Posterior cingulate gyrus (tissue), 11 donors: ENCODE data around the gene ATXN10.
"Not testable (repeated sequence)": the region's sequence is repeated elsewhere in the genome, so short reads cannot be mapped to it uniquely, and the experiment has no call there.

ENCODE experiments used
- DNase-seq, 10 donors: peaks; one replicate each; pipeline versions ENCODE4 v3.0.0 to v3.0.0-alpha.2; 2020 to 2021; ENCODE audit warnings: mixed read lengths in 3 of 10
- intact Hi-C: fragments of 100-400 bp; cut with DNase I; formaldehyde crosslinking; loops from one replicate; pipeline ENCODE4 v1.15.1; 2023

The ATXN10 gene

DNA sequence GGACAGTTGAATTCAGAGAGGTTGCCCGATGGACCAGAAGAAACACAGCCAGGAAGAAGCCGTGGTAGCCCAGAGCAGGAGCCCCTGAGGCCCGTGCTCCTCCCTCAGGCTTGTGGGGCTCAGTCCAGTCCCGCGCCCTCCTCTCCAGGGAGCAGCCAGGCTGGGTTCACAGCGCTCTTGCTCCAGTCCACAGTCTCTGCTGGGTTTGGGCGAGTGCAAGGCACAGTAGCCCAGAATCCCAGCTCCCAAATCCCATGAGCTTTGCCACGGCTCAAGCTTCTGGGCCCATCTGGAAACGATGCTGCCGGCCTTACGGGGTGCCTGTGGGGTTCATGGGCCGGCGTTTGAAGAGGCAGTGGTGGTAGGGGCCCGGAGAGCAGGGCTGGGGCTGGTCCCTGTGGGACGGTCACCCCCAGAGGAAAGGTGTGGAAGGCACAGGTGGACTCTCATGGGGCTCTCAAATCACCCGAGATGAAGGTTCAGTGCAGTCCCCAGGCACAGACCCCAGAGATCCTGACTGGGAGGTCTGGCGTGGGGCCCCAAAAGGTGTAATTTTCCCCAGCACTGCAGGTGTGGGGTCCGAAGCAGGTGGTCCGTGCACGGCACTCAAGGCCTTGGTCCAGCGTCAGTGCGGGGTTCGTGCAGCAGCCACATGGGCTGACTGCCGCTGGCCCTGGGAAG is 30.6 kb upstream of the ATXN10 start:
- intact Hi-C loops: loop anchor here (10.0 kb wide), 1 partner anchor 66 kb away; no protein-coding TSS in a partner anchor

DNA sequence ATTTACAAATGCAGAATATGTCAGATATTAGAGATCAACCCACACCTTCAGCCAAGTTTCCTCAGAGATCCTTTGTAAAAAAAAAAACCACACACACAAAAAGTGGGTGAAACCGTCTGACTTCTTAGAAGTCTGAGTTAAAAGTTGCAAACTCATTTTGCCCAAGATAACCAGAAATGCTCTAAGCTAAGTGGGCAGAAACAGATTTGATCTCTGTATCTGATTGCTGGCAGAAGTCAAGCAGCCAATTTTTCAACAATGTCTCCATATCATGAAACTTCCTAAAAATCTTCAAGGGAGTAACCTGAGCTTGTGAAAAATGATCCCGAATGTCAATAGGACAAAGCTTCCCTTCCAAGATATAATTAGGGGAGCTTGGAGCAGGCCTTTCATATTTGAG is 28.6 kb upstream of the ATXN10 start:
- intact Hi-C loops: loop anchor here (10.0 kb wide), 1 partner anchor 68 kb away; no protein-coding TSS in a partner anchor
- DNase-seq: no peak

More for the DNA sequence above, 30.6 kb upstream of the ATXN10 start:
- DNase-seq: no peak

DNA sequence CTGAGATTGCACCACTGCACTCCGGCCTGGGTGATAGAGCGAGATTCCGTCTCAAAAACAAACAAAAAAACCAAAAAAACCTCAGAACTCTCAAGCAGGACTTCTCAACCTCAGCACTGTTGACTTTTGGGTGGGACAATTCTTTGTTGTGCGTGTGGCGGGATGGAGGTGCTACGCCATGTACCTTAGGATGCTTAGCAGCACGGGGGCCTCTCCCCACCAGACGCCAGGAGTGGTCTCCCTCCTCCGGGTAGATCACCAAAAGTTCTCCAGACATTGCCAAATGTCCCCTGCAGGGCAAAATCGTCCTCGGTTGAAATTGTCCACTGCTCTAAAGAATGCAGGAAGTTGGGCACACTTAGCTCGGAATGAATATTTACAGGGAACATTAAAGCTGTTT is 26.9 kb upstream of the ATXN10 start:
- intact Hi-C loops: loop anchor here (5.0 to 10.0 kb wide), 2 partner anchors 70 to 188 kb away; no protein-coding TSS in a partner anchor
- DNase-seq: peak in 1 of 10 donors; percentile 31

DNA sequence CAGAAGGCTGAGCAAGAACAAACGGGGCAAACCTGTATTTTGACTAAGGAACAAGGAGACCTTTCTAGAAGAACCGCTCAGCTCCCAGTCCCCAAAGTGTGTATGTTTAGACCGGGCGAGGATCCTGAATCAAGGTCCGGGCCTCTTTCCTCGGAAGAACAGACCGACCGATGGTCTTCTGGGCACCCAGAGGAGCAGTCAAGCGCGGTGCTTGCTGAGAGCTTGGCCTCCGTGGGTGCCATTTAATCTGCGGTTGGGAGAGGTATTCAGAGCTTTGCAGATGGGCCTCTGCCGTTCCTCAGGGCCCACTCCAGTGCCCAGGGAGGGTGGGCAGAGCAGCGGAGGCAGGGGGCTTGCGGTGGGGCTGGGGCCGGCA is 26.5 kb upstream of the ATXN10 start:
- no peak for DNase-seq
- intact Hi-C loops: loop anchor here (5.0 to 10.0 kb wide), 2 partner anchors 70 to 187 kb away; no protein-coding TSS in a partner anchor

DNA sequence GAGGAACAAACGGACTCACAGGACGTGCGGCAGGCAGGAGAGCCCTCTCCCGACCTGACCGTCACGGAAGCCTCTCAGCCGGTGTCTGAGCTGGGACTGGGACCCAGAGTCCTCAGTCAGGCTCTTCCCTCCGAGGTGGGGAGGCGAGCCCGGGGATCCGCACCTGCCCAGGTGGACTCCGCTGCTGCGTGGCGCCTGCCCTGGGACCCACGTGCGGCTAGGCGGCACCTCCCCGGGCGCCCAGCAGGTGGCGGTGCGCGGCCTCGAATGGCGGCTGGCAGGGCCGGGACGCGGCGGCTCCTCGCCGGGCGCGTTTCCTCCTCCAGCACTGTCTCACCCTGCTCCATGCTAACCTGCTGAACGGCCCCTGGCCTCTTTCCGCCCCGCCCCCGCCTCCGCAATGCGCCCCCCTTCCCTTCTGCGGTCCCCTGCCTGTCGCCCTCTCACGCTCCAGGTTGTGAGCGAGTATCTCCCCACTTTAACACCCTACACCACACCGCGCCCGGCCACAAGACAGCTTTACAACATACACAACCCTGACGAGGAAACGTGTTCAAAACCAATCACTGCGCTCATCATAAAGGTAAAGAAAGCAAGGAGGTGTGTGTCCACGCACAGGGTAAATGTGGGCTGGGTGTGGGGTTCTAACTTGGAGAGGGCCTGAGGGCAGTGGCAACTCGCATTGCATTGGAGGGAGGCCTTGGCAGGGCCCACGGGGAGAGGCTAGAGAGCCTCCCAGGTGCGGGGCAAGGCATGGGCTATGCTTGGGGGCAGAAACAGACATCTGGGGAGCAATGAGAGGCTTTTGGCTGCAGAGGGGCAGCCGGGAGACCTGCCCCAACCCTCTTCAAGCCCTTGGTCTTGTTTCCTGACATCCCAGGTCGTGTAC is 25.9 kb upstream of the ATXN10 start:
- DNase-seq: peak; percentile 37 to 96 (median 76)
- intact Hi-C loops: loop anchor here (5.0 to 10.0 kb wide), 2 partner anchors 71 to 187 kb away; no protein-coding TSS in a partner anchor

DNA sequence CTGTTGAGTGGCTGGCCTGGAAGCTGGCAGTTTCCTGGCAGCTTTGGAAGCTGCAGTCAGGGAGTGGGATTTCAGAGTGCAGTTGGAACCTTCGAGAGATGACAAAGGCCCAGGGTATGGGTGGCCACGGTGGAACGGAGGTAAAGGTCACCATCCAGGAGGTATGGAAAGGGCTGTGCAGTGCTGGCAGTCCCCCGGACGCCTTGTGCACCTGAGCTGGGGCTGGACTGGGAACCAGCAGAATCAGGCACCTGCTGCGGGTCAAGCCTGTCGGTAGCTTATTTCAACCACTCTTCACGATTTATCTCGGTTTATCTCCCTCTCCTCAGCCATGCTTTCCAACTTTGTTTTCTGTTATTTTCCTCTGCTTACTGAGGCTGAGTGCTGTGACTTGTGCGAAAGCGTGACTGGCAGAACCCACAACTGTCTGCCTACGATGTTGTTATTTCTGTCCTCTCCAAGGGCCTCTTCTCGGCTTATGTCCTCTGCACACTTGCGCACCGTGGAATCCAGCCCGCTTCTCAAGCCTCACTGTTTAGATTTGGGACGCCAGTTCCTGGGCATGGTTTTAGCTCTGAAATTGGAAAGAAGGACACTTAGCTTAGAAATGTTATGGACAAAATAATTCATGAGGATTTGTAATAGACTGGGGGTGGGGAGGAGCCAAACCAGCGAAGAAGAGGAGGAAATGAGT is 24.0 kb upstream of the ATXN10 start:
- peak in 1 of 10 donors; percentile 21 for DNase-seq

DNA sequence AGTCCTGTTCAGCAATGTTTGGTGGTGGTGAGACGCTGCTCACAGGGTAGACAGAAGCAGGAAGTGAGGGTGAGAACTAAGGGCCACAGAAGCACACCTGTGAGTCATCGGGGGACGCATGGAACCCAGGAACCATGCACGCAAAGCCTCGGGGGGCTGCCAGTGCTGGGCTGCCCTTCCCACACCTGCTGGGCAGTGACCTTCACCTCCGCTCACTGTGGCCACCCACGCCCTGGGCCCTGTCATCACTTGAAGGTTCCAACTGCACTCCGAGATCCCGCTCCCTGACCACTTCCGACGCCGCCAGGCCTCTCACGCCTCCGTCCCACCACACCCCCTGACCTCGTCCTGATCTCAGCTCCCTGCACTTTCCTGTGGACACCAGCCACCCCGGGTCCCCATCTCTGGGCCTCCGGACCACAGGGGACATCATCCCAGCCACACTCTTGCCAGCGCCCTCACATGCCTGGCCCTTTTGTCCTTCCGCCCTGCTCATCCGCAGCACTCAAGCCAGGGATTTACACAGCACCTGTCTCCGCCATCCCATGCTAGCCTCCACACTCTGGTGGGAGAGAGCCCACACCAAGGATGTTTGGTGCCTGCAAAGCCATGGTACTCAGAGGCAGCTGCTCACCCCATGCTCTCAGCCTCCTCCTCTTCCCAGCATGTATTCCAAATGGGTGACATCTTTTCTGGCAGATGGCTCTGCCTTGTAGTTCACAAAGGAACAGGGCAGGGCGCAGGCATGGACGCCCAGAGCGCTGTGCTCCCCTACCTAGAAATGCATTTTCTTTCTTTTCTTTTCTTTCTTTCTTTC is 23.1 kb upstream of the ATXN10 start:
- no peak for DNase-seq
- intact Hi-C loops: loop anchor here (5.0 to 10.0 kb wide), 2 partner anchors 74 to 184 kb away; no protein-coding TSS in a partner anchor

More for the DNA sequence above, 24.0 kb upstream of the ATXN10 start:
- intact Hi-C loops: loop anchor here (5.0 to 10.0 kb wide), 2 partner anchors 73 to 185 kb away; no protein-coding TSS in a partner anchor

DNA sequence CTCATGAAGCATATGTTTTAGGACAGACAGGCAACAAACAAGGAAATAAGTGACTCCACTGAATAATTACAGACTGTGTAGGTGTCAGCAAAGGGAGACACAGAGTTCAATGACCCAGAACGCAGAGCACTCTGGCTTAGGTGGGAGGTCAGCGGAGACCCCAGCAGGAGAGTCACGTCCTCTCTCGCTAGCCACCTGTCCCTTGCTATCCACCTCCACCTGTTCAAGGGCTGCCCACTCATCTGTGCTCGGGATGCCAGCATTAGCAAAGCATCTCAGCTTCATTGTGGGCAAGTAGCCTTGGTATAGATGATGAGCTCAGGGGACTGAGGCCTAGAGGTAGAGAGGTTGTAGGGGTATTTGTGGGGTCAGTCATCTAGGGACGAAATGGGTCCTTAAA is 21.8 kb upstream of the ATXN10 start:
- intact Hi-C loops: loop anchor here (5.0 to 10.0 kb wide), 2 partner anchors 75 to 182 kb away; no protein-coding TSS in a partner anchor

DNA sequence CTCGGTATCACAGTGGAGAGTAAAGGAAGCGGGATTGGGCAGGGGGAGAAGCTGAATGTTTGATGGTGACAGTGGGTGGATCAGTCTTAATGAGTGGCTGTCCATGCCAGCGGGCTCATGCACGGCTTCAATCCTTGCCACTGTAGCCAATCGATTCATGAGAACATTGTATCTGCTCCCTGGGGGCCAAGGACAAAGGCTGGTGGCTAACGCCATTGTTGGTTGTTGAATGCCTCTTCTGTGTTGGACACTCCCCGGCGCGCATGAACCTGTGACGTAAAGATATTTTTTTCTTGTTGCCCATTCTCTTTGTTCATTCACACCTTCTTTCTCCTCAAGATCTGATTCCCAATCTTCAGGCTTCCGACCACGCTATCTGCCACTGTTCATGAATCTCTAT is 20.9 kb upstream of the ATXN10 start:
- no peak for DNase-seq
- intact Hi-C loops: no loop called here

More for the DNA sequence above, 21.8 kb upstream of the ATXN10 start:
- DNase-seq: no peak

DNA sequence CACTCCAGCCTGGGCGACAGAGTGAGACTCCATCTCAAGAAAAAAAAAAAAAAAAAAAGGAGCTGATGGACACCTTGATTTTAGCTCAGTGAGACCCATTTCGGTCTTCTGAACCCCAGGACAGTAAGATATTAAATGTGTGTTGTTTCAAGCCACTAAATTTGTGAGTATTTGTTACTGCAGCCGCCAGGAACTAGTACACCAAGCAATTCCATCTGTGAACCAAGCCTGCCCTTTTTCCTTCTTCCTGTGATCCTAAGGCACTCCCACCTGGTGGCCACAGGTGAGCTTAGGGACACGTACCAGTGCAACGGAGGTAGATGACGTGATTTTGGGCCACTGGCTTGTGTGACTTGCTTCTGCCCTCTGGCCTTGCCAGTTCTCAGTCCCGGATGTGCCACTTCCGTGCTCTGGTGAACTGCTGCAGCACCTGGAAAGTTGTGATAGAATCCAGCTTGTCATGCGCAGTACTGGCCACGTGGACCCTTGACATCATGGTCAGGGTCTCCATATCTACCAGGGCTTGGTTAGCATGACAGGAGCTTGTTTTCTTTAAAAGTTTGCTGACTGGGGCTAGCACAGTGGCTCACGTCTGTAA is 19.6 kb upstream of the ATXN10 start:
- no peak for DNase-seq
- intact Hi-C loops: no loop called here

DNA sequence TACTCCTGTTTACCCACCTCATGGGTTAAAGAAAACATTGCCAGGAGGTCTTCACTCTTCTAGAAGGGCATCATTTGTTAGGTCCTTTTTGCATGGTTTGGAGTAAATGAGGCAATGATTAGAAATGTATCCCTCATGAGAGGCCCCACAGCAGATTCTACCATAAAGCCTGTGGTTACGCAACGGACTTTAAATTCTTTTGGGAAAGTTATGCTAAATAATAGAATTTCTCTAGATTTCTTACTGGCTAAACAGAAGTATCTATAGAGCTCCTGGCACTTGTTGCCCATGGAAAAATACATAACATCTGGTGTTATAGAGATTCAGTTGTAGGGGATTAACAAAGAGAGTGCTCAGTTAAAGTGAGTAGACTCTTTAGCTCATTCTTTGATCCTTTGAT is 15.1 kb upstream of the ATXN10 start:
- DNase-seq: no peak
- intact Hi-C loops: no loop called here

DNA sequence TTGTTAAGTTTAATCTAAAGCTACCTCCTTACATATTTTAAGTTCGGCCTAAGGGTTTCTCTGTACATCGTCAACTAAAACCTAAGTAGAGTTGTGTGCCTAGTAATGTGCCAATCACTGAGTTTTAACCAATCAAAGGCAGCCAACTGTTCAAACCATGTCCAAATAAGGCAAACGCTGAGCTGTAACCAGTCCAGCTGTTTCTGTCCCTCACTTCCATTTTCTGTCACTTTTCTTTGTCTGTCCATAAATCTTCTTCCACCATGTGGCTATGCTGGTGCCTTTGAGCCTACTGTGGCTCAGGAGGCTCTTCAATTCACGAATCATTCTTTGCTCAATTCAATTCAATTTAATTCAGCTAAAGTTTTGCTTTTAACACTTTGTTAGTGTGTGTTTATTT is 13.9 kb upstream of the ATXN10 start:
- no peak for DNase-seq
- intact Hi-C loops: no loop called here

DNA sequence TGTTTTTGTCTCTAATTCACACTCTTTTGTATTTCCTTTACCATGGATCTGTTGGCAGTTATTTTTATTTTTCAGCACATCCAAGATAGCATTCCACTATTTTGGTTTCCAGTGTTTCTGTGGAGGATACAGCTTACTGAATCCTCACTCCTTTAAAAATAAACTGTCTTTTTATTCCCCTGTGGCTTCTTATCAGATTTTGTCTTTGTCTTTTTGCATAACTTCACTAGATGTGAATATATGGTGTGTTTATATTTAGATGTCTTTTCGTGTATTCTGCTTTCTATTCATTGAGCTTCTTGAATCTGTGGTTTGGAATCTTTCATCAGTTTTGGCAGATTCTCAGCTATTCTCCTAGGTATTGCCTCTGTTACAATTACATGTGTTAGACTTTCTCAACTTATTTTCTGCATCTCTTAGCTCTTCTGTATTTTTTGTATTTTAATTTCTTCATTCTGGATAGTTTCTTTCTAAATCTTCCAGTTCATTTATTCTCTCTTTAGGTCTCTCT is 7.4 kb upstream of the ATXN10 start:
- no peak for DNase-seq
- intact Hi-C loops: no loop called here

DNA sequence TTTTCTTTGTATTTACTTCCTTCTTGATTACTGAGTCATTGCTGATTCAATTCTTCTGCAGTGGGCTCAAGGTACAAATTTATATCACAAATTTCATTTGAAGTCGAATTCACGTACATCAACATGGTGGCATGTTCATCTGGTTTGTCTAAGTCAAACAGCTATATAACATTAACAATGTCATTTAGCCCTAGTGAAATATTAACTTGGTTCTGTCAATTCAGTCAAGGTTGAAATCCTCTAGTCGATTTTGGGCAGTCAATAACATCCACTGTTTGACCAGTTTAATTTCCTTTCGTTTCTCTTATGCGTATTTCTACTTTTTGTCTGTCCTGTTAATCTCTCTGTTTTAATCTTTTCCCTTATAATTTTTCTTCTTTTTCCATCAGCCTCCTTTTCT is 4.1 kb upstream of the ATXN10 start:
- intact Hi-C loops: no loop called here
- DNase-seq: no peak

DNA sequence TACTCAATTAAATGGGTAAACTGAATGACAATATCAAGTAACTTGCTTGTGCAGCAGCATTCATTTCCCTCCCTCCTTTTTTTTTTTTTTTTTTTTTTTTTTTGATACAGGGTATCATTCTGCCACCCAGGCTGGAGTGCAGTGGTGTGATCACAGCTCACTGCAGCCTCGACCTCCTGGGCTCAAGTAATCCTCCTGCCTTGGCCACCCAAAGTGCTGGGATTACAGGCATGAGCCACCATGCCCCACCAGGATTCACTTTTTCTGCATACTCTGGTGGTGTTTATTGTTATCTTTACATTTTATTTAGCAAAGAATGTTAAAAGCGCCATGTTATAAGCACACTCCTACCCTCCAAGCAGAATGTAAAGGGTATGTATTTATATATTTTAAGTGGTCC is 1.3 kb upstream of the ATXN10 start:
- DNase-seq, intact Hi-C loops: not testable (repeated sequence)

DNA sequence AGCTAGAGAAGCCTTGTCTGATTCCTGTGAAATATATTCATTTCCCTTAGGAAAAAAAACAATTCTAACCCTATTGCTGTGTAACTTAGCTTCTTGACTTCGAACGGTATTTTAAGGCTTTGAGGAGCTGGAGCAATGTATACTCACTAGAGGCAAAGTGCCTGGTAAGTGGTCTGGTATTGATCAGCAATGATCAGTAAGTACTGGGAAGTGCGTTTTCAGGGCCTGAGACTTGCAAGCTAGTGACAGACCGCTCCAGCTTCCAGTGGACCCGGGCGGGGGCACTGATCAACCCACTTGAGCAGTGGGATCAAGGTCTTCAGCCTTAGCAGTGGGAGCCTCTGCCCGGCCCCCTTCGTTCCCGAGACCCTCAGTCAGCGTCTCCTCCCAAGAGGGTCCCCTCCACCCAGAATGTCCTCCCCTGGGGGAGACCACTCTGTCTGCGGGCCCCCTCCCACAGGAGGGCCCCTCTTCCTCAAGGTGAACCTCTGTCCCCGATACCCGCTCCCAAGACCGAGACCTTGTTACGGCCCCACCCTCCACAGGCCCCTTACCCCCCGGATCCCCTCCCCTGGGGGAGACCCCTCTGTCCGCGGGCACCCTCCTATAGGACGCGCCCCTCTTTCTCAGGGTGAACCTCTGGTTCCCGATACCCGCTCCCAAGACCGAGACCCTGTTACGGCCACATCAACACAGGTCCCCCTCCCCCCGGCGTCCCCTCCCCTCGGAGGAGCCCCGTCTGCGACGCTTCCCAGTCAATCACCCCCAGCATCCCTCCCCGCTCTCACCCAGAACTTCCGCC is 452 bp upstream of the ATXN10 start:
- DNase-seq: peak in 7 of 10 donors; percentile 11 to 84 (median 22)
- intact Hi-C loops: no loop called here

DNA sequence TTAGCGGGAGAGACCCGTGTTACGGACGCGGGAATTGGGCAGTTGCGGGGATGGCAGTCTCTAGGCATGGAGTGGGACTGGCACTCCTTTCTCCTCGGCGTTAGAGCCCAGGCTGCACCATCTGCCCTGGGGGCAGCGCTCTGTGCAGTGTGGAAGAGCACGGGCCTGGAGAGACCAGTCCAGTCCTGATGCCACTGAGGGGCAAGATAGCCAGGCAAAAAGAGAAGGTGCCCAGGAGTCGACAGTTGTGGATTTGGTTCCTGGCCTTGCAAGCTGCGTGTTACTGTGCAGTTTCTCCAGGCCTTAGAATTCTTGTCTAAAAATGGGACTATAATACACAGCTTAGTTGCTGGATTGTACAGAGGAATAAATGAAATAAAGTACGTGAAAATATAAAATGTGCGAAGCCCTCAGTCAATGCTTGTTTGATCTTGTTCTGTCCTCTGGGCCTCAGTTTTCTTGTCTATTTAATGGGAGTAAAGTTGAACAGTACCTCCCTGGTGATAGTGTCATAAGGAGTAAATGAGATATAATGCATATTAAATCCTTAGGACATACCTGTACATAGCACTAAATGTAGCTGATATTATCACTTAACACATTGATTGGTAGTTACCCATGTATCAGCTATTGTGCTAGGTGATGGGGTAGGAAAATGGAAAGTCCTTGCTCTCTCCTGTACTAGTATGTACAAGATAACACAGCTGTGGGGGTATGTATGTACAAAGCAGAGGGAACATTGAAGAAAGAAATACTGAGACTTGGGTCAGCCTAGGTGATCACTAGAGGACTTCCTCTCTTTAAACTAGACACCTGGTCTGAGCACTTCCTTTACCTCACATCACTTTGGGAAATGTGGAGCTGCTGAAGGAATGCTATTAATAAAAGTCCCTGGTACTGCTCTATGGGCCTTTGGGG is 1.2 kb downstream of the ATXN10 start:
- intact Hi-C loops: no loop called here
- DNase-seq: no peak
